ENCODE data around the gene AJAP1.

AJAP1 gene, protein sequence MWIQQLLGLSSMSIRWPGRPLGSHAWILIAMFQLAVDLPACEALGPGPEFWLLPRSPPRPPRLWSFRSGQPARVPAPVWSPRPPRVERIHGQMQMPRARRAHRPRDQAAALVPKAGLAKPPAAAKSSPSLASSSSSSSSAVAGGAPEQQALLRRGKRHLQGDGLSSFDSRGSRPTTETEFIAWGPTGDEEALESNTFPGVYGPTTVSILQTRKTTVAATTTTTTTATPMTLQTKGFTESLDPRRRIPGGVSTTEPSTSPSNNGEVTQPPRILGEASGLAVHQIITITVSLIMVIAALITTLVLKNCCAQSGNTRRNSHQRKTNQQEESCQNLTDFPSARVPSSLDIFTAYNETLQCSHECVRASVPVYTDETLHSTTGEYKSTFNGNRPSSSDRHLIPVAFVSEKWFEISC

DNA sequence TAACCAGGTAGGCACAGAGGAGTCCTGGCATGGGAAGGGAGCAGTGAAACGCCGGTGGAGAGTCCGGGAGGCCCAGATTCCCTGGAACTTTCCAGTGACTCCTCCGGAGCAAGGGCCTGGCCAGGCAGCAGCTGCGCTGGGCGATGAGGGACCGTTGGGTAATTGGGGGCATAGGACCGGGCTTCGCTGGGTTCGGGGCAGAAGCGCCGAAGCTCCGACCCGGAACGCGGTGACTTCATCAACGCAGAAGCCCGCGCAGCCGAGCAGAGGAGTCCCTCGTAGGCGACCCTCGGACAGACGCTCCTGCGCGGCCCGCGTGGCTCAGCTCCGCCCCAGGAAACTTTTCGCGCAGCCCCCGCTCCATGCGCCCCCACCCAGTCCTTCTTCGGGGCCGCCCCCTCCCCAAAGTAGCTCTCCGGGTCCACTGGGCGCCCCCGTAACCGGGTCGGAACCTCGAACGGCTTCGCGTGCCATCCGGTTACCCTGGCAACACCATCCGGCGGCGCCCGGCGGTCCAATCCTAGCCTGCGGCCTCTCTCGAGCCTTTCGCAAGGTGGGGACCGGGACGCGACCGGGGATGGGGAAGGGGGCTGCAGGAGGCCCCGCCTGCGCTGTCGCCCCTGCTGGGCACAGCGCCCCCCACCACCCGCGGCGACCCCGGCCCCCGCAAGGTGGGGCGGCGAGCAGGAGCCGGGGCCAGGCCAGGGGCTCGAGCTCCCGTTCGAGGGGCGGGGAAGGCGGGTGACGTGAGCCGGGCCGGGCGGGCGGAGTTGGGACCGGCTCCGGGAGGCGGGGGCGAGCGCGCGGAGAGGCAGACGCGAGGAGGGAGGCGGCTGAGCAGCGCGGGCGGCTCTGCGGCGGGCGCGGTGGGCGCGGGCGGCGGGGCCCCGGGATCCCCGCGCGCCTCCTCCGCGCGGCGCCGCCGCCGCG is at the start of gene AJAP1:
Gene AJAP1, plus strand, starts transcription at position 814 of the 930 bp plus-strand sequence. CDS start 817 bp downstream, outside the sequence.
- DNase-seq (ENCODE audit: extremely low spot score) = no peak
- POLR2A ChIA-PET = no interaction called here
- TF ChIP-seq CTCF (IDR thresholded peaks at IDR 0.05; ENCODE audit: control extremely low read depth, extremely low read depth, low read depth, missing control alignments) = no peak
- CTCF ChIA-PET = no interaction called here

DNA sequence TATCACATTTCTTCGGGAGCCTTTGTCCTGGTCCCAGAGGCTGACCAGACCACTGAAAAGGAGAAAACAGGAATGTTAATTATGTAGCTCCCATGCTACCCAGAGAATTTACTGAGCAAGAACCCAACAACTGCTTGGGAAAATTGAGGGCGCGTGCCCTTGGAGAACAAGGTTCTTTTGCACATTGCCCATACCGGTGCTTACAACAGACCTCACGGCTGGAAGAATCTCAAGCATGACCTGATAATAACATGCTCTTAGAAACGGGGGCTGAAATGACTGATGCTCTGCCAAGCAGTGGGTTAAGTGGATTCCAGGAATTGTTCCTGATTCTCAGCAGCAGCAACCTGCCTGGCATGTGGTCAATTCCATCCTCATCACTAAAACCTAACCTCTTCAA is 49.3 kb upstream of the AJAP1 start:
- DNase-seq (ENCODE audit: extremely low spot score) = no peak
- ChIA-PET POLR2A (no interaction called here), CTCF (no interaction called here)
- no peak for TF ChIP-seq CTCF (IDR thresholded peaks at IDR 0.05; ENCODE audit: control extremely low read depth, extremely low read depth, low read depth, missing control alignments)

- DNase-seq (ENCODE audit: extremely low spot score) = no peak
- TF ChIP-seq CTCF (IDR thresholded peaks at IDR 0.05; ENCODE audit: control extremely low read depth, extremely low read depth, low read depth, missing control alignments) = no peak
- ChIA-PET POLR2A (no interaction called here), CTCF (no interaction called here)
These were observed 42.7 kb upstream of the AJAP1 start for GRCh38 chr1:4611563-4612341.

GRCh38 chr1:4612991-4613390 is 41.4 kb upstream of the AJAP1 start:
- TF ChIP-seq CTCF (IDR thresholded peaks at IDR 0.05; ENCODE audit: control extremely low read depth, extremely low read depth, low read depth, missing control alignments) = no peak
- no peak for DNase-seq (ENCODE audit: extremely low spot score)
- POLR2A ChIA-PET = no interaction called here
- CTCF ChIA-PET = no interaction called here

DNA sequence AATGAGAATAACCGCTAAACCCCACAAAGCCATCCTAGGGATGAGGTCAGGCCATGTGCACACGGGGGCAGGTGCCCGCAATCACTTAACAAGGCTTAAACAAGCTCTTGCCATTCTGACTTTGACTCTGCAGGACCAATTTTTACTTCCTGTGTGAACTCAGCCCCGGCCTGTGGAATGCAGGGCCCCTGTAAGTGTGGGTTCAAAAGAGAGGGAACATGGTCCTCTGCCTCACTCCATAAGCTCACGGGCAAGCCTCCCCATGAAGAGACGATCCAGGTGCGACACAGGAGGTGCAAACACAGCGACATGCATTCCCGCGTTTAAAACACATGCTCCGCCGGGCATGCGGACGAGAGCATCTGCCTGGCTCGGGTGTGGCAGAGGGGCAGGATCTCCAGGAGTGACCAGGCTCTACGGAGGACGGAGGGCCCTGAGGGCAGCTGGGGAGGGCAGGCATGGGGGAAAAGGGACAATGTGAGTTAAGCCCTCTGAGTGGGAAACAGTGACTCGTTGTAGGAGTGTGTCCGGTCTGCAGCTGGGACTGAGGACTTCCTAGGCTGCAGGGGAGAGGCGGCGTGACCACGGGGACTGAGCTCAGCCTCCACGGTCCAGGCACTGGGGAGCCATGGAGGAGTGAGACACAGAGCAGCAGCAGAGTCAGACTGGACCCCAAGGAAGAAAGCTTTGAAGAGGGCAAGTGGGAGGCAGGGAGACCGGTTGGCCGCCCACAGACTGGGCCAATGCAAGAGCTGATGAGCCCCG is 40.6 kb upstream of the AJAP1 start:
- no peak for DNase-seq (ENCODE audit: extremely low spot score)
- TF ChIP-seq CTCF (IDR thresholded peaks at IDR 0.05; ENCODE audit: control extremely low read depth, extremely low read depth, low read depth, missing control alignments) = no peak
- POLR2A ChIA-PET = no interaction called here
- CTCF ChIA-PET = no interaction called here

Data from GM10248 (cell line).